ENCODE measurements around the gene BEAN1. TPM values are rescaled to one million over a fixed set of nuclear protein-coding genes. Genes with fewer than 3 reads are reported as not detected.

BEAN1 gene
- total and polyA plus RNA-seq, 12 donors = 0.11 to 0.54 (median 0.18) TPM; not detected in 2

DNA sequence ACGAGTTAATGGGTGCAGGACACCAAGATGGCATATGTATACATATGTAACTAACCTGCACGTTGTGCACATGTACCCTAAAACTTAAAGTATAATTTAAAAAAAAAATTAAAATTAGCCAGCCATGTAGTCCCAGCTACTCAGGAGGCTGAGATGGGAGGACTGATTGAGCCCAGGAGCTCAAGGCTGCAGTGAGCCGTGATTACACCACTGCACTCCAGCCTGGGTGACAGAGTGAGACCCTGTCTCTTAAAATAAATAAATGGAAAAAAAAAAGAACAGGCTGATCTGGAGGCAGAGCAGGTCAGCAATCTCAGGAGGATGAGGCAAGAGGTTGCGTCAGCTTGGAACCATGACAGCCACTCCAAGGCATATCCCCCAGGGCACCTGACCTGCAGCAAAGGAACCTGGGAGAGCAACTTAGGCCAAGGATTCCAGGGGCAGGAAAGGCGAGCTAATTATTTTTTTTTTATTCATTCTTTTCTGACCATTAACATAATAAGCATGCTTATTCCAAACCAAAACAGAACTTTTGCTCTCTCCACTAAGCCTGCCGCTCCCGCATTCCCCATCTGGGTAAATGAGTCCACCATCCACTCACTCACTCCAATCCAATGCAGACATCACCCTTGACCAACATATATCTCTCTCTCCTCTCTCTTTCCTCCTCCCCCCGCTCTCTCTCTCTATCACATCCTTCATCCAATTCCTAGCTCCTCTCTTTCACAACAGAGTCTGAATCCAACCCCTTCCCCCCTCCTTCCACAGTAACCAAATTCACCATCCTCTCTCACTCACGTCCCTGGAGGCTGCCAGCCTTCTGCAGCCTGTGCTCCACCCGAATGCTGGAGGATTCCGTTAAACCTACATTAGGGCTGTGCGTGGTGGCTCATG lies 75.2 kb downstream of the BEAN1 start:
- peak; percentile 80 to 95 (median 91) for DNase-seq
- Histone ChIP-seq H3K27me3 (no peaks in the 10 kb centered on the region), H3K9me3 (replicated peaks in 1 of 3) (no peaks in the 10 kb centered on the region), H3K36me3 (replicated peaks in 1 of 2) (no peaks in the 10 kb centered on the region), H3K27ac (peak overlapping the region; percentile 39 to 89 (median 73)), H3K4me3 (no peak overlapping the region), H3K4me1 (replicated peaks in 1 of 2) (peaks cover 10 to 18% of the 10 kb centered on the region in 2 donors)
- intact Hi-C loops (cut with DNase I) = no loop called here
- TF ChIP-seq, protein P1, sequence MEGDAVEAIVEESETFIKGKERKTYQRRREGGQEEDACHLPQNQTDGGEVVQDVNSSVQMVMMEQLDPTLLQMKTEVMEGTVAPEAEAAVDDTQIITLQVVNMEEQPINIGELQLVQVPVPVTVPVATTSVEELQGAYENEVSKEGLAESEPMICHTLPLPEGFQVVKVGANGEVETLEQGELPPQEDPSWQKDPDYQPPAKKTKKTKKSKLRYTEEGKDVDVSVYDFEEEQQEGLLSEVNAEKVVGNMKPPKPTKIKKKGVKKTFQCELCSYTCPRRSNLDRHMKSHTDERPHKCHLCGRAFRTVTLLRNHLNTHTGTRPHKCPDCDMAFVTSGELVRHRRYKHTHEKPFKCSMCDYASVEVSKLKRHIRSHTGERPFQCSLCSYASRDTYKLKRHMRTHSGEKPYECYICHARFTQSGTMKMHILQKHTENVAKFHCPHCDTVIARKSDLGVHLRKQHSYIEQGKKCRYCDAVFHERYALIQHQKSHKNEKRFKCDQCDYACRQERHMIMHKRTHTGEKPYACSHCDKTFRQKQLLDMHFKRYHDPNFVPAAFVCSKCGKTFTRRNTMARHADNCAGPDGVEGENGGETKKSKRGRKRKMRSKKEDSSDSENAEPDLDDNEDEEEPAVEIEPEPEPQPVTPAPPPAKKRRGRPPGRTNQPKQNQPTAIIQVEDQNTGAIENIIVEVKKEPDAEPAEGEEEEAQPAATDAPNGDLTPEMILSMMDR (IDR thresholded peaks at IDR 0.05) = no peak
- TF ChIP-seq POLR2A (IDR thresholded peaks at IDR 0.05) = no peak
- 51 to 60% (median 56%) methylated on average over 12 of the region's 12 CpGs for WGBS, 4 donors

DNA sequence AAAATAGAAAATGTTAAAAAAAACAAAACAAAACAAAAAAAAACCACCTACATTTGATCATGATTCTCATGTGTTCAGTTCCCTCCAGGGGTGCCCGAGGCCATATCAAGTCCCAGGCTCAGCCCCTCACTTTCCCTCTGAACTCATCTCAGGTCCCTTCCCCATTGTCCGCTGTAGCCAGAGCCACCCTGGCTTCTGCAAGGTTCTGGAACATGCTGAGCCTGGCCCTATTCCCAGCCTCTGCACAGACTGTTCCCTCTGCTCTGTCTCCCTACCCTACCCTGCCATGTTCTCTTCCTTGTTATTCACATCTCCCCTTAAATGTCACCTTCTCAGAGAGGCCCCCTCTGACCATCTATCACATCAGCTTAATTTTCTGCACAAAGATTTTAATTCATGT lies 75.9 kb downstream of the BEAN1 start:
- no peak for TF ChIP-seq POLR2A (IDR thresholded peaks at IDR 0.05)
- TF ChIP-seq, protein P1 (IDR thresholded peaks at IDR 0.05) = no peak
- Histone ChIP-seq H3K36me3 (replicated peaks in 1 of 2) (no peaks in the 10 kb centered on the region), H3K27ac (peak overlapping the region in 3 of 5 donors; percentile 39 to 89 (median 81)), H3K9me3 (replicated peaks in 1 of 3) (no peaks in the 10 kb centered on the region), H3K27me3 (no peaks in the 10 kb centered on the region), H3K4me3 (no peak overlapping the region), H3K4me1 (replicated peaks in 1 of 2) (peaks cover 10 to 18% of the 10 kb centered on the region in 2 donors)
- DNase-seq = peak in 4 of 7 donors; percentile 17 to 42 (median 26)
- intact Hi-C loops (cut with DNase I) = no loop called here
- 64 to 81% (median 68%) methylated on average over 2 of the region's 2 CpGs for WGBS, 4 donors

DNA sequence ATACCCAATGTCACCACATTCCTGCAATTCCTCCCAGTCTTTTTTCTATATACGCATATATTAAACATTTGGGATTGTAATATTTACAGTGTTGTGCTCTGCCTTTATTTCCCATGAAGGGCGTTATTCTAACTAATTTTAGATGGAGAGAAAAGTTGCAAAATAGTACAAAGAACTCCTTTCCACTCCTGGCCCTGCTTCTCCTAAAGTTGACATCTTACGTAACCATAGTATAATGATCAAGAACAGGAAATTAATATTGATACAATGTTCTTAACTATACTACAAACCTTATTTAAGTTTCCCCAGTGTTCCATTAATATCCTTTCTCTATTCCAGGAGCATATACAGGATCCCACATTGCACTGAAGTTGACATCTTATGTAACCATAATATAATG lies 76.5 kb downstream of the BEAN1 start:
- no peak for DNase-seq
- 83 to 86% (median 86%) methylated on average over 3 of the region's 3 CpGs for WGBS, 4 donors
- Histone ChIP-seq H3K27ac (peak overlapping the region in 2 of 5 donors; percentile 39 to 89), H3K9me3 (replicated peaks in 1 of 3) (no peaks in the 10 kb centered on the region), H3K4me3 (no peak overlapping the region), H3K4me1 (replicated peaks in 1 of 2) (peaks cover 10 to 18% of the 10 kb centered on the region in 2 donors), H3K27me3 (no peaks in the 10 kb centered on the region), H3K36me3 (replicated peaks in 1 of 2) (no peaks in the 10 kb centered on the region)
- no peak for TF ChIP-seq POLR2A (IDR thresholded peaks at IDR 0.05)
- TF ChIP-seq, protein P1 (IDR thresholded peaks at IDR 0.05) = no peak
- intact Hi-C loops (cut with DNase I) = no loop called here

DNA sequence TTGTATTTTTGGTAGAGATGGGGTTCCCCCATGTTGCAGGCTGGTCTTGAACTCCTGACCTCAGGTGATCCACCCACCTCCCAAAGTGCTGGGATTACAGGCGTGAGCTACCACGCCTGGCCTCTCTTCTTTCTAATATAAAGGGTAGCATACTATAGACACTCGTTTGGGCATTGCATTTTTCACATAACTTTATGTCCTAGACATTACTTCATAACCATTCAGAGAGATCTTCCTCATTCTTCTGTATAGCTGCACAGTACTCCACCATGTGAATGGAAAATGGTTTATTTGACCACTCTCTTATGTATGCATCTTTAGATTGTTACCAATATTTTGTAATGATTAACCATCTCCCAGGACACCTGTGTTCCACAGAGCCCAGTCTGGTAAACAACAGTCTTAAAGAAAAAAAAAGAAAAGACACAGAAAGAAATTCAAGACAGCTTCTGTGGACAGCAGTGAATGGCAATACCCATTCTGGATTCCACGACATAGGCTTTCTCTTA lies 80.7 kb downstream of the BEAN1 start:
- 88 to 93% (median 90%) methylated on average over 4 of the region's 4 CpGs for WGBS, 4 donors
- intact Hi-C loops (cut with DNase I) = no loop called here

More for the DNA sequence above, 80.7 kb downstream of the BEAN1 start:
- DNase-seq = no peak
- H3K27me3 ChIP-seq = no peaks in the 10 kb centered on the region
- H3K4me3 ChIP-seq = no peak overlapping the region
- no peak overlapping the region for H3K27ac ChIP-seq
- no peak for TF ChIP-seq POLR2A (IDR thresholded peaks at IDR 0.05)
- TF ChIP-seq, protein P1 (IDR thresholded peaks at IDR 0.05) = no peak
- H3K4me1 ChIP-seq (replicated peaks in 1 of 2) = peaks cover 31 to 36% of the 10 kb centered on the region in 2 donors
- no peaks in the 10 kb centered on the region for H3K36me3 ChIP-seq (replicated peaks in 1 of 2)
- no peaks in the 10 kb centered on the region for H3K9me3 ChIP-seq (replicated peaks in 1 of 3)

Data from adrenal gland (tissue), 12 donors.